CD4-positive, alpha-beta T cell treated with Interleukin-21 for 1 hour (primary cell): ENCODE results near the gene CERS1.

Experiments
- DNase-seq: peaks from one replicate; pipeline ENCODE4 v3.0.0-alpha.2; 2020

The CERS1 gene

DNA sequence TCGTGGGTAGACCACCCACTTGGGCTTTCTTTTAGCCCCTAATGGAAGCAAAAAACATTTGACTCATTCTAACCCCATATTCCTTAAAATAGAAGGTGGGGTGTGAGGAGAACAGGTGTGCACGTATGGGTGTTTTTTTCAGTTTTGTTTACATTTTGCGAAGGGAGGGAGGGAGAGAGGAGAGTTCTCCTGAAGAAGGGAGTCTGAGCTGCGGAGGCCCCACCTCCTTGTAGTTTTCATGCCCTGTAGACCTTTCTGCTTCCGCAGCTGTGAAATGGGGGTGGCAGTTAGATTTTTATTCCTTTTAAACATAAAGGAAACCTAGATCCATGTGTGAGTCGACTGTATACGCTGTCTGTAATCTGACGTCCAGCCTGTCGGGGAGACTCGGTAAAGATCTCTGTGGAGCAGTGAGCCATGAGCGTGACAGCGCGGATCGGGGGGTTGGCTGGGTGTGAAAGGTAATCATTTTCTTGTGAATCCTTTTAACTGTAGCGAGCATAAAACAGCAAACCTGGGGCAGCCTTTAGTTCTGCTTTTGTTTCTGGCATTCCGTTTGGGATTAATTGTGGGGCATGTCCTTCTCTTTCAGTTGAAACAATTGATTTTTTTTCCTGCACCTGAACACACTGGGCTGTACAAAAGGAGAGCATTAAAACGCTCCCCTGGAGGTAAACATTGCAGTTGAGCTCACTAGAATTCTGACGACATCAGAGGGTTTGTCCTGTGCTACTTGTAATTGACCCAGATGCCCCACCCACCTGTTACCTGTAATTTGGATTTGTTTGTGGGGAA is 61.9 kb downstream of the CERS1 start:
- no peak for DNase-seq

DNA sequence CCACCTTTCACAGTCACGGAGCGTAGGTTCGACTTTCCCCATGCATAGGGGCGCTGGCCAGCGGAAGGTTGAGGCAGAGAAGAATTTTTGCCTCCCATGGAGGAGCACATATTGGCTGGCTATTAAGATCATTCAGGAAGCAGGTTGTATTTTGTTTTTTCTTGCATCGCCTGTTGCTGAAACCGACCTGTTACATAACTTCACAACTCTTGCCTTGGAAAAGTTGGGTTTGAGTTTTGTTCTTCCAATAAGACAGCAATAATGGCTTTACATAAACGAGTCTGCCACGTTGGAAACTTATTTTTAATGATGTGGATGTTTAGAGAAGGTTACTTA is 62.8 kb downstream of the CERS1 start:
- DNase-seq = no peak

DNA sequence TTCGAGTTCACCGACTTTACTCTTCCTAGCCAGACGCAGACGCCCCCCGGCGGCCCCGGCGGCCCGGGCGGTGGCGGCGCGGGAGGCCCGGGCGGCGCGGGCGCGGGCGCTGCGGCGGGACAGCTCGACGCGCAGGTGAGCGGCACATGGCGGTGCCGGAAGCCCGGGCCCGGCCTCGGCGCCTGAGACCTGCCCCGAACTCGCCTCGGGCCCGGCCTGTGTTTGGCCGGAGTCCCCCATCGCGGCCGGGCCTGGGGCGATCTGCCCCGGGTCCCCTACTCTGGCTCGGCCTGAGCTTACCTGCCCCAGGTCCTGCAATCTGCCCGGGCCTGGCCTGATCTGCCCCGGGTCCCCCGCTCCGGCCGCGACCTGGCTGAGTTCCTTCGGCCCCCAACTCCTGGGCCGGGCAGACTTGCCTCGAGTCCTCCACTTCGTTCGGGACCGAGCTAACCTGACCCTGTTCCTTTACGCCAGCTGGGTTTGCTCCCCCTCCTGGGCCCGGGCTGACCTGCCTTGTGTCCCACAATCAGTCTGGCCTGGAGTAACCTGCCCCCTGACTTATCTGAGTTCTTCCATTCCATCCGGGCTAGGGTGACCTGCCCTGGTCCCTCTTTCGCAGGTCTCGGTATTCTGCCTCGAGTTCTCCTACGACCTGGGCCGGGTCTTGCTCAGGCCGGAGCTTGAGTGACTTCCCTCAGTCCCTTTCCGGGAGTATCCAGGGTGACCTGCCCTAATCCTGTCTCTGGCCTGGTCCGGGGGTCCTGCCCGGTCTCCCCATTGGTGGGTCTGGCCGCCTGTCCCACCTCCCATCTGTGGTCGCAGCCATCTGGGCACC is 63.4 kb downstream of the CERS1 start:
- no peak for DNase-seq

DNA sequence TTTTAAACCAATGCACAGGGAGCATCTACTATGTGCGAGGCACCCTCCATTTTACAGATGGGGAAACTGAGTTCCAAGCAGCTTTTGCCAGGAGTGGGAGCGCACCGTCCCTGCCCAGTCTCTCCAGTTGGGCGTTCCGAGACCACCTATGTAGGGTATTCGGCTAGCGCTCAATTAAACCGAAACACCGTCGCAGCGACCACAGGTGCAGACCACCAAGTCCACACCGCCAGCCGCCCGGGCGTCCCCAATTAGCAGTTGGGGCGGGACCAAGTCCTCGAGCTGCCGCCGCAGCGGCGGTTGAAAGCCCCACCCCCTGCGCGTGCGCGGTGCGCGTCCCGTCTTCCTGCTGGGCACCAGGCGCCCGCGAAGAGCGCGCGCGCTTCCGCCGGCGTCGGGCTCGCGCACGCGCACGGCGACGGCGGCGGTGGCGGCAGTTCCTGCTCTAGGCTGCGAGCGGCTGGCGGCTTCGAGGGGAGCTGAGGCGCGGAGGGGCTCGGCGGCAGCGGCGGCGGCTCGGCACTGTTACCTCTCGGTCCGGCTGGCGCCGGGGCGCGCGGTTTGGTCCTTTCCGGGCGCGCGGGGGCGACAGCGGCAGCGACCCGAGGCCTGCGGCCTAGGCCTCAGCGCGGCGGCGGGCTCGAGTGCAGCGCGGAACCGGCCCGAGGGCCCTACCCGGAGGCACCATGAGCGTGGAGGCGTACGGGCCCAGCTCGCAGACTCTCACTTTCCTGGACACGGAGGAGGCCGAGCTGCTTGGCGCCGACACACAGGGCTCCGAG is 64.2 kb downstream of the CERS1 start, which contains the start of gene UPF1:
Gene UPF1 (plus strand): TSS at position 436 of the 782 bp plus-strand sequence. CDS start 251 bp downstream, at position 687.
- peak; percentile 96 for DNase-seq

DNA sequence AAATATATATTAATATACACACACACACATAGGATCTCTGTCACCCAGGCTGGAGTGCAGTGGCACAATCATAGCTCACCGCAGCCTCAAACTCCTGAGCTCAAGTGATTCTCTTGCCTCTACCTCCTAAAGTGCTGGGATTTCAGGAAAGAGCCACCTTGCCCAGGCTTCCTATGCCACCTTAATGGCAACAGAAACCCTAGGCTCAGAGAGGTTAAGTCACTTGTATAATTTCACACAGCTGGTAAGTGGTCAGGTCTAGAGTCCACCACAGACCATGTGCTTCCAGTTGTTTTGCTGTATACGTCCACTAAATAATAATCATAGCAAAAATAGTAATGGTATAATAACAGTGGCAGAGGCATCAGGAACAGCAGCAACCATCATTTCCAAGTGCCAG is 65.5 kb downstream of the CERS1 start:
- DNase-seq = no peak

DNA sequence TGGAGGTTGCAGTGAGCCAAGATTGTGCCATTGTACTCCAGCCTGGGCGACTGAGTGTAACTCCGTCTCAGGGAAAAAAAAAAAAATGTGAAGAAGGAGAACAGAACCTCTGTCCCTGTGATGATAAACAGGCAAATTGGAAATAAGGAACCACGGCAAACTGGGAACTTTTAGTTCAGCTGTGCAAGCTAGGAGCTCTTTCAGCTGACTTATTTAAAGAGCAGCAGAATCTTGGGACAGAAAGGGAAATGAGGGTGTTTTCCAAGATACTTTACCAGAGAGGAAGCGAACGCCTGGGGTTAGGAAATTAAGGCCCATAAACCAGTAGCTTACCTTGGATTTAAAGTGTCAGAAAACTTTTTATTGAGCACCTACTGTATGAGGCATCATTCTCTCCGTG is 67.2 kb downstream of the CERS1 start:
- no peak for DNase-seq
